HG03039 (cell line): ENCODE results near the gene URGCP.
A peak's percentile ranks its signal among the peaks of the same experiment; 100 is the strongest.

ENCODE experiments used
- ATAC-seq: cut with Tn5 transposase; IDR thresholded peaks from one replicate; pipeline ENCODE4 v1.9.1; 2021; ENCODE audit warnings: mild to moderate bottlenecking, moderate library complexity; ENCODE audit not compliant: unreplicated experiment

The URGCP gene

GRCh38 chr7:43906331-43907010 lies at the start of gene URGCP:
Gene URGCP (minus strand): TSS chr7:43906596. CDS start chr7:43906575, 21 bp downstream.
- no peak for ATAC-seq

GRCh38 chr7:43956027-43956426 lies 49.6 kb upstream of the URGCP start:
- no peak for ATAC-seq

- ATAC-seq = peak; percentile 49
Observed at GRCh38 chr7:43954524-43955228, 48.3 kb upstream of the URGCP start.

- no peak for ATAC-seq
Observed at GRCh38 chr7:43953071-43953470, 46.7 kb upstream of the URGCP start.

GRCh38 chr7:43952028-43952427 lies 45.6 kb upstream of the URGCP start:
- ATAC-seq = no peak

- ATAC-seq = peak; percentile 81
Observed at GRCh38 chr7:43944286-43944685, 37.9 kb upstream of the URGCP start.

- ATAC-seq = no peak
Observed at GRCh38 chr7:43943417-43944187, 37.2 kb upstream of the URGCP start.

- ATAC-seq = no peak
Observed at GRCh38 chr7:43942997-43943396, 36.6 kb upstream of the URGCP start.

GRCh38 chr7:43942250-43942649 lies 35.9 kb upstream of the URGCP start:
- no peak for ATAC-seq

- no peak for ATAC-seq
Observed at GRCh38 chr7:43938892-43939482, 32.6 kb upstream of the URGCP start.

- ATAC-seq = no peak
Observed at GRCh38 chr7:43937444-43937843, 31.0 kb upstream of the URGCP start.

- no peak for ATAC-seq
Observed at GRCh38 chr7:43933902-43934560, 27.6 kb upstream of the URGCP start.

- ATAC-seq = no peak
Observed at GRCh38 chr7:43931346-43931745, 24.9 kb upstream of the URGCP start.

GRCh38 chr7:43929529-43930457 lies 23.4 kb upstream of the URGCP start:
- no peak for ATAC-seq

- no peak for ATAC-seq
Observed at GRCh38 chr7:43927810-43928209, 21.4 kb upstream of the URGCP start.

GRCh38 chr7:43926798-43927123 lies 20.4 kb upstream of the URGCP start:
- peak; percentile 10 for ATAC-seq

GRCh38 chr7:43925984-43926797 lies 19.8 kb upstream of the URGCP start, which contains the start of gene UBE2D4:
Gene UBE2D4 (plus strand): TSS chr7:43926436. CDS start chr7:43926533, 97 bp downstream.
- peak; percentile 93 for ATAC-seq

GRCh38 chr7:43922726-43923125 lies 16.3 kb upstream of the URGCP start:
- ATAC-seq = no peak

- no peak for ATAC-seq
Observed at GRCh38 chr7:43921423-43921822, 15.0 kb upstream of the URGCP start.
